ENCODE results near the gene TPRX2. TPM values are rescaled to one million over a fixed set of nuclear protein-coding genes. Genes with fewer than 3 reads are reported as not detected.

Gene TPRX2
- total and polyA plus RNA-seq, 2 of the 8 experiments (the other 6 are each of a cell fraction or from before 2014, with no cell fraction given): not detected

- no peak for TF ChIP-seq CEBPB (IDR thresholded peaks at IDR 0.05; ENCODE audit: low read depth, low read length)
- no peak for TF ChIP-seq SUZ12 (IDR thresholded peaks at IDR 0.05; ENCODE audit: low read length)
- TF ChIP-seq HDAC6 (IDR thresholded peaks at IDR 0.05; ENCODE audit: low read depth, low read length): no peak
- no peak for TF ChIP-seq YY1 (IDR thresholded peaks at IDR 0.05; ENCODE audit: low read depth, low read length)
- TF ChIP-seq TEAD4 (IDR thresholded peaks at IDR 0.05; ENCODE audit: low read depth, low read length): no peak
- no peak for TF ChIP-seq BCL11A (IDR thresholded peaks at IDR 0.05; ENCODE audit: low read depth in 2 of 2, low read length in 2 of 2)
- no peak for TF ChIP-seq SIX5 (IDR thresholded peaks at IDR 0.05; ENCODE audit: low read depth, low read length)
- no peak for TF ChIP-seq ASH2L (IDR thresholded peaks at IDR 0.05; ENCODE audit: low read length)
- TF ChIP-seq CHD1 (IDR thresholded peaks at IDR 0.05; ENCODE audit: low read depth, low read length): no peak
- TF ChIP-seq NRF1 (IDR thresholded peaks at IDR 0.05; ENCODE audit: low read depth, low read length): no peak
Measured at GRCh38 chr19:47820410-47820809, 38.6 kb upstream of the TPRX2 start (continued).

Measured in H1 (cell line).